ENCODE data around the gene RHPN2. TPM values are rescaled to one million over a fixed set of nuclear protein-coding genes. Genes with fewer than 3 reads are reported as not detected.

Gene RHPN2
- total and polyA plus RNA-seq, 2 of the 8 experiments (the other 6 are each of a cell fraction or from before 2014, with no cell fraction given): 22.8 to 31.1 TPM

GRCh38 chr19:33055718-33056117 is 9.0 kb downstream of the RHPN2 start (continued):
- TF ChIP-seq EGR1 (IDR thresholded peaks at IDR 0.05; ENCODE audit: borderline replicate concordance, low read depth, low read length) (no peak), E2F6 (IDR thresholded peaks at IDR 0.05) (no peak), PHF8 (conservative IDR thresholded peaks at IDR 0.05; ENCODE audit: low read depth, low read length) (no peak)
